ENCODE measurements around the gene GRAMD2A. TPM values are rescaled to one million over a fixed set of nuclear protein-coding genes. Genes with fewer than 3 reads are reported as not detected.

GRAMD2A gene
- total RNA-seq, 1 donor from 2014 or later: not detected

DNA sequence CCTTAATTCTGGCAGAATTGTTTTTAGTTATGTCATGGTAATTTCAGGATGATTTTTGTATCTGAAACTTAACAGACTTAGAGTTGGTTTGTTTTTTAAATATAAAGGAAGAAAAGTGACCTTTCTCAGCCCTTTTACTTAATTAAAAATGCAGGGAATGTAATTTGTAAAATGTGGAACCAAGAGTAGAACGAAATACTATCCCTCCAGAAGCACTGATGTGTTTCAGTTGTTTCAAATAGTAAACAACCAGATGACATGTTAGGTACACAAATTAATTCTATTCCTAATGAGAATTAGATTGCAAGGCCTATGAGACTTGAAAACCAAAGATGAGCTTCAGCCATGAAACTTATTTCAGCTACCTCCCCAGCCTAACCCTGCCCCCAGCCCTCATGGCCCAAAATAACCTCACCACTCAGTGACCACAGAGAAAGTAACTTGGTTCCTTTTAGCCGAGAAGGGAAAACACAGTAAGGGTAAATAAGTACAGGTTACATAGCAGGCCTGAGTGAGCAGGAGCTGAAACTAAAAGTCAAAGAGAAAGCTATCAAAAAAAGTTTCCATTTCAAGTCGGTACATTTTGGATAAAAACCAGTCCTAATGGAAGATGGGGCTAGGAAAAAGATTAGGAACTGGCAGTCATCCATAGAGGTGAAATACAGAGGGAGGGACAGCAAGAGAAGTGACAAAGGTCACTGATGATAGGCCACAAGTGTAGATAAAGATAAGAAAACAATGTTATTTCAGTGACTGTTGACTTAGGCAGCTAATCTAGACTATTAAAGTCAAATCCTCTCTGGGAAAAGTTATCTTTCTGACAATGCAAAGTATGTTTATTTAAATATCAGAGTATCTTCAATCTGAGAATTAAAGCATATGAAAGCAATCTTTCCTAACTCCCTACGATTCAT is 56.2 kb downstream of the GRAMD2A start:
- H3K27ac Mint-ChIP-seq (ENCODE audit: unreplicated experiment): no peak overlapping the region
- no peak for DNase-seq
- TF ChIP-seq CTCF (IDR thresholded peaks at IDR 0.05; ENCODE audit: partially characterized antibody, unreplicated experiment): no peak
- H3K4me3 Mint-ChIP-seq (ENCODE audit: unreplicated experiment): no peak overlapping the region
- no peaks in the 10 kb centered on the region for H3K9me3 Mint-ChIP-seq (ENCODE audit: unreplicated experiment)
- H3K4me1 Mint-ChIP-seq (ENCODE audit: low read depth, unreplicated experiment): no peaks in the 10 kb centered on the region
- H3K36me3 Mint-ChIP-seq (ENCODE audit: unreplicated experiment): no peaks in the 10 kb centered on the region
- no peaks in the 10 kb centered on the region for H3K27me3 Mint-ChIP-seq (ENCODE audit: unreplicated experiment)

DNA sequence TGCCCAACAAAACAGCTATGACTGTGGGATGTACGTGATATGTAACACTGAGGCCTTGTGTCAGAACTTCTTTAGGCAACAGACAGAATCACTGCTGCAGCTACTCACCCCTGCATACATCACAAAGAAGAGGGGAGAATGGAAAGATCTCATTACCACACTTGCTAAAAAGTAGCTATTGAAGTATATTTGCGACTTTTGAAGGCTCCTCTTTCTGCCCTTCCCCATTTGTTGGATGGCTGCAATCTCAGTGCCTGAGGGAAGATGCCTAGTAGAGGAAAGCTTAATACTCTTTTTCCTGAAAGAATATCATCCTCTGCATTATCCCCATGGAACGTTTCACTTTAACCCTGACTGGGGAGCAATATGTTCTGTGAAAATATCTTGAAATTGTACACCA is 57.5 kb downstream of the GRAMD2A start:
- no peak overlapping the region for H3K27ac Mint-ChIP-seq (ENCODE audit: unreplicated experiment)
- no peak for TF ChIP-seq CTCF (IDR thresholded peaks at IDR 0.05; ENCODE audit: partially characterized antibody, unreplicated experiment)
- no peak for DNase-seq
- no peaks in the 10 kb centered on the region for H3K27me3 Mint-ChIP-seq (ENCODE audit: unreplicated experiment)
- no peaks in the 10 kb centered on the region for H3K9me3 Mint-ChIP-seq (ENCODE audit: unreplicated experiment)
- H3K36me3 Mint-ChIP-seq (ENCODE audit: unreplicated experiment): no peaks in the 10 kb centered on the region
- no peaks in the 10 kb centered on the region for H3K4me1 Mint-ChIP-seq (ENCODE audit: low read depth, unreplicated experiment)
- no peak overlapping the region for H3K4me3 Mint-ChIP-seq (ENCODE audit: unreplicated experiment)

GRCh38 chr15:72139667-72140066 is 57.9 kb downstream of the GRAMD2A start:
- Mint-ChIP-seq H3K27ac (ENCODE audit: unreplicated experiment) (no peak overlapping the region), H3K27me3 (ENCODE audit: unreplicated experiment) (no peaks in the 10 kb centered on the region), H3K9me3 (ENCODE audit: unreplicated experiment) (no peaks in the 10 kb centered on the region), H3K4me1 (ENCODE audit: low read depth, unreplicated experiment) (no peaks in the 10 kb centered on the region), H3K4me3 (ENCODE audit: unreplicated experiment) (no peak overlapping the region), H3K36me3 (ENCODE audit: unreplicated experiment) (no peaks in the 10 kb centered on the region)
- no peak for DNase-seq
- no peak for TF ChIP-seq CTCF (IDR thresholded peaks at IDR 0.05; ENCODE audit: partially characterized antibody, unreplicated experiment)

GRCh38 chr15:72136170-72137051 is 61.2 kb downstream of the GRAMD2A start:
- no peaks in the 10 kb centered on the region for H3K9me3 Mint-ChIP-seq (ENCODE audit: unreplicated experiment)
- H3K4me1 Mint-ChIP-seq (ENCODE audit: low read depth, unreplicated experiment): no peaks in the 10 kb centered on the region
- no peak for TF ChIP-seq CTCF (IDR thresholded peaks at IDR 0.05; ENCODE audit: partially characterized antibody, unreplicated experiment)
- DNase-seq: no peak
- no peak overlapping the region for H3K4me3 Mint-ChIP-seq (ENCODE audit: unreplicated experiment)
- H3K36me3 Mint-ChIP-seq (ENCODE audit: unreplicated experiment): no peaks in the 10 kb centered on the region
- H3K27ac Mint-ChIP-seq (ENCODE audit: unreplicated experiment): no peak overlapping the region
- H3K27me3 Mint-ChIP-seq (ENCODE audit: unreplicated experiment): peaks cover 1% of the 10 kb centered on the region

Data from glutamatergic neuron (in vitro differentiated cells).